Testis (tissue), 3 donors: ENCODE measurements around the gene POU6F2. TPM values are rescaled to one million over a fixed set of nuclear protein-coding genes. Genes with fewer than 3 reads are reported as not detected.

Experiments used
- DNase-seq: peaks from one replicate; pipeline ENCODE4 v3.0.0-alpha.2; 2019
- H3K27ac ChIP-seq, 2 donors: fragments of 200-600 bp; sonication (generic); one replicate each; pipeline ENCODE4 v1.5.1; 2019
- H3K27me3 ChIP-seq: fragments of 200-600 bp; sonication (generic); one replicate; pipeline ENCODE4 v1.5.1; 2019
- H3K36me3 ChIP-seq: fragments of 200-600 bp; sonication (generic); one replicate; pipeline ENCODE4 v1.5.1; 2017; ENCODE audit warnings: low read depth; ENCODE audit errors: missing control alignments
- H3K4me1 ChIP-seq: fragments of 200-600 bp; sonication (generic); one replicate; pipeline ENCODE4 v1.5.1; 2019
- H3K4me3 ChIP-seq, 2 donors: fragments of 200-600 bp; sonication (generic); one replicate each; pipeline ENCODE4 v1.5.1; 2017 to 2019
- H3K9me3 ChIP-seq: fragments of 200-600 bp; sonication (generic); one replicate; pipeline ENCODE4 v1.5.1; 2017
- CTCF ChIP-seq, 3 experiments: fragments of 450-650 bp in 2 of 3; fragments of 200-600 bp in 1 of 3; sonication (generic) in 1 of 3; IDR thresholded peaks; one replicate each; pipeline ENCODE4 v1.5.1; 2016 to 2019; ENCODE audit warnings: antibody characterized with exemption in 3 of 3, mild to moderate bottlenecking in 2 of 3, moderate library complexity in 1 of 3
- POLR2A ChIP-seq: fragments of 450-650 bp; IDR thresholded peaks from one replicate; pipeline ENCODE4 v1.6.1; 2017; ENCODE audit warnings: antibody characterized with exemption, mild to moderate bottlenecking, moderate library complexity
- whole genome bisulfite sequencing, 2 donors: methylation state at CpG; one replicate each; pipeline ENCODE4 v1.1.5; 2018; 5-methylcytosine and 5-hydroxymethylcytosine counted together
- intact Hi-C: fragments of 100-400 bp; cut with DNase I; formaldehyde crosslinking; loops from one replicate; pipeline ENCODE4 v1.15.1; 2023; ENCODE audit warnings: low total_unique reads
- polyA plus RNA-seq: library from polyadenylated mRNA; stranded (reverse); fragments of 350-450 nt; fragmentation: Illumina TruSeq; extraction: RNeasy Lipid Tissue Mini Kit (QIAGEN cat#74804); gene quantifications from one replicate; pipeline ENCODE4 v1.2.3, GENCODE V29; 2014; ENCODE audit warnings: low read depth, low replicate concordance; ENCODE audit not compliant: insufficient read depth
- total RNA-seq, 2 donors: library from RNA; depleted of rRNA; stranded (reverse); fragments of >200 nt; gene quantifications; one replicate each; pipeline ENCODE4 v1.2.3, GENCODE V29; 2016

The POU6F2 gene
- total and polyA plus RNA-seq, 3 donors from 2014 or later: 1.3 to 3.4 (median 1.7) TPM

GRCh38 chr7:39105720-39106119 lies 128.0 kb downstream of the POU6F2 start:
- no peaks in the 10 kb centered on the region for H3K27me3 ChIP-seq
- TF ChIP-seq POLR2A (no peak), CTCF (IDR thresholded peaks at IDR 0.05) (no peak)
- WGBS, 2 donors: 76 to 82% methylated on average over 1 of the region's 1 CpG
- no peak overlapping the region for H3K4me3 ChIP-seq
- DNase-seq: no peak
- intact Hi-C loops: no loop called here
- no peaks in the 10 kb centered on the region for H3K9me3 ChIP-seq
- no peaks in the 10 kb centered on the region for H3K4me1 ChIP-seq
- no peak overlapping the region for H3K27ac ChIP-seq
- no peaks in the 10 kb centered on the region for H3K36me3 ChIP-seq

GRCh38 chr7:39125846-39126245 lies 148.1 kb downstream of the POU6F2 start:
- Histone ChIP-seq H3K36me3 (no peaks in the 10 kb centered on the region), H3K27me3 (no peaks in the 10 kb centered on the region), H3K9me3 (no peaks in the 10 kb centered on the region), H3K4me3 (no peak overlapping the region), H3K4me1 (no peaks in the 10 kb centered on the region), H3K27ac (no peak overlapping the region)
- TF ChIP-seq POLR2A (no peak), CTCF (IDR thresholded peaks at IDR 0.05) (no peak)
- DNase-seq: no peak
- WGBS, 2 donors: 71 to 78% methylated on average over 3 of the region's 3 CpGs
- intact Hi-C loops: no loop called here

- TF ChIP-seq POLR2A (no peak), CTCF (IDR thresholded peaks at IDR 0.05) (no peak)
- H3K9me3 ChIP-seq: no peaks in the 10 kb centered on the region
- WGBS, 2 donors: 70 to 81% methylated on average over 3 of the region's 3 CpGs
- H3K4me3 ChIP-seq: no peak overlapping the region
- H3K27me3 ChIP-seq: no peaks in the 10 kb centered on the region
- no peak for DNase-seq
- intact Hi-C loops: no loop called here
- no peaks in the 10 kb centered on the region for H3K4me1 ChIP-seq
- H3K36me3 ChIP-seq: no peaks in the 10 kb centered on the region
- H3K27ac ChIP-seq: no peak overlapping the region
Measured at GRCh38 chr7:39127058-39127457, 149.3 kb downstream of the POU6F2 start.

- Histone ChIP-seq H3K27ac (no peak overlapping the region), H3K4me1 (no peaks in the 10 kb centered on the region), H3K36me3 (no peaks in the 10 kb centered on the region), H3K27me3 (no peaks in the 10 kb centered on the region), H3K9me3 (no peaks in the 10 kb centered on the region), H3K4me3 (no peak overlapping the region)
- TF ChIP-seq POLR2A (no peak), CTCF (IDR thresholded peaks at IDR 0.05) (no peak)
- intact Hi-C loops: no loop called here
- DNase-seq: no peak
- WGBS, 2 donors: 89 to 95% methylated on average over 2 of the region's 2 CpGs
Measured at GRCh38 chr7:39128287-39128843, 150.7 kb downstream of the POU6F2 start.

- DNase-seq: no peak
- intact Hi-C loops: no loop called here
- no peaks in the 10 kb centered on the region for H3K27me3 ChIP-seq
- no peaks in the 10 kb centered on the region for H3K4me1 ChIP-seq
- WGBS, 2 donors: 84 to 85% methylated on average over 3 of the region's 3 CpGs
- no peak overlapping the region for H3K4me3 ChIP-seq
- H3K27ac ChIP-seq: no peak overlapping the region
- H3K36me3 ChIP-seq: no peaks in the 10 kb centered on the region
- no peaks in the 10 kb centered on the region for H3K9me3 ChIP-seq
- TF ChIP-seq POLR2A: no peak
- TF ChIP-seq CTCF (IDR thresholded peaks at IDR 0.05): no peak
Measured at GRCh38 chr7:39130274-39130673, 152.6 kb downstream of the POU6F2 start.
